Stimulated activated naive CD4-positive, alpha-beta T cell treated with Interleukin-2 at 50 U/mL for 16 hours (primary cell): ENCODE results near the gene SLC27A1.

Experiments
- DNase-seq: peaks from one replicate; lab custom pipeline; 2025; lab: John Stamatoyannopoulos, UW

Gene SLC27A1

GRCh38 chr19:17470068-17470841 is at the start of gene SLC27A1:
TSS of gene SLC27A1 (plus strand) at chr19:17470524. CDS start at chr19:17470541, 17 bp downstream.
- DNase-seq: peak; percentile 89

- no peak for DNase-seq
These were observed 48.4 kb upstream of the SLC27A1 start for GRCh38 chr19:17421942-17422341.

- DNase-seq: no peak
These were observed 46.7 kb upstream of the SLC27A1 start for GRCh38 chr19:17423429-17424208.

- no peak for DNase-seq
These were observed 45.5 kb upstream of the SLC27A1 start for GRCh38 chr19:17424743-17425365.

- no peak for DNase-seq
These were observed 40.6 kb upstream of the SLC27A1 start for GRCh38 chr19:17429641-17430113.

- DNase-seq: no peak
These were observed 38.9 kb upstream of the SLC27A1 start for GRCh38 chr19:17431417-17431816.

- DNase-seq: no peak
These were observed 35.1 kb upstream of the SLC27A1 start for GRCh38 chr19:17435218-17435617.

GRCh38 chr19:17436094-17436873 is 34.0 kb upstream of the SLC27A1 start:
- no peak for DNase-seq

- DNase-seq: no peak
These were observed 33.5 kb upstream of the SLC27A1 start for GRCh38 chr19:17436874-17437267.

- no peak for DNase-seq
These were observed 28.9 kb upstream of the SLC27A1 start for GRCh38 chr19:17441241-17442021.

GRCh38 chr19:17445526-17446165 is 24.7 kb upstream of the SLC27A1 start:
- no peak for DNase-seq

GRCh38 chr19:17447704-17448130 is 22.6 kb upstream of the SLC27A1 start:
- no peak for DNase-seq

- peak; percentile 25 for DNase-seq
These were observed 22.0 kb upstream of the SLC27A1 start, which contains the start of gene TMEM221 for GRCh38 chr19:17448131-17448967. TSS of gene TMEM221 (minus strand) at chr19:17448668. CDS start at chr19:17448462, 206 bp downstream.

GRCh38 chr19:17450264-17451075 is 19.9 kb upstream of the SLC27A1 start:
- DNase-seq: peak; percentile 45

- no peak for DNase-seq
These were observed 18.5 kb upstream of the SLC27A1 start for GRCh38 chr19:17451820-17452219.

GRCh38 chr19:17454576-17455071 is 15.7 kb upstream of the SLC27A1 start:
- DNase-seq: no peak

- no peak for DNase-seq
These were observed 14.8 kb upstream of the SLC27A1 start for GRCh38 chr19:17455308-17456123.
